Activated B cell treated with CpG ODN at 0.5 μM for 24 hours (primary cell): ENCODE measurements around the gene PGBD5. TPM values are rescaled to one million over a fixed set of nuclear protein-coding genes. Genes with fewer than 3 reads are reported as not detected.

ENCODE experiments used
- ATAC-seq: fragments of 200-7000 bp; cut with Tn5 transposase; one replicate; pipeline ENCODE4 v1.10.0; 2021; ENCODE audit warnings: low read depth, mild to moderate bottlenecking, moderate library complexity
- CTCF ChIA-PET: fragments of 350-600 bp; sonication (Branson Sonifier 250); formaldehyde crosslinking; loops from one replicate; lab custom pipeline; 2021; ENCODE audit warnings: antibody characterized with exemption; lab: Charles Lee
- POLR2A ChIA-PET: fragments of 350-600 bp; sonication (Branson Sonifier 250); formaldehyde crosslinking; loops from one replicate; lab custom pipeline; 2021; ENCODE audit warnings: antibody characterized with exemption; lab: Charles Lee
- DNase-seq: peaks from one replicate; pipeline ENCODE4 v3.0.0; 2022
- H3K27ac Mint-ChIP-seq: one replicate; pipeline ENCODE4 v1.8.0; 2020; ENCODE audit warnings: mixed read lengths
- H3K27me3 Mint-ChIP-seq: one replicate; pipeline ENCODE4 v1.8.0; 2021; ENCODE audit warnings: mixed read lengths
- H3K36me3 Mint-ChIP-seq: one replicate; pipeline ENCODE4 v1.8.0; 2021; ENCODE audit warnings: low read depth, mixed read lengths
- H3K4me1 Mint-ChIP-seq: one replicate; pipeline ENCODE4 v1.8.0; 2021; ENCODE audit warnings: mixed read lengths
- H3K4me3 Mint-ChIP-seq: one replicate; pipeline ENCODE4 v1.8.0; 2020; ENCODE audit warnings: mild to moderate bottlenecking, mixed read lengths
- H3K9me3 Mint-ChIP-seq: one replicate; pipeline ENCODE4 v1.8.0; 2020; ENCODE audit warnings: mixed read lengths
- intact Hi-C: fragments of 100-400 bp; cut with micrococcal nuclease; formaldehyde crosslinking; loops from one replicate; pipeline ENCODE4 v1.15.1; 2024
- total RNA-seq: library from RNA; stranded (reverse); gene quantifications from 2 replicates; pipeline ENCODE4 v1.2.3, GENCODE V29; 2022
- TF ChIP-seq, protein P1 (sequence below): fragments of 200-600 bp; IDR thresholded peaks from one replicate; pipeline ENCODE4 v1.8.0; 2022; ENCODE audit warnings: antibody characterized with exemption, mild to moderate bottlenecking

PGBD5 gene
- total RNA-seq, 1 donor from 2014 or later = not detected

DNA sequence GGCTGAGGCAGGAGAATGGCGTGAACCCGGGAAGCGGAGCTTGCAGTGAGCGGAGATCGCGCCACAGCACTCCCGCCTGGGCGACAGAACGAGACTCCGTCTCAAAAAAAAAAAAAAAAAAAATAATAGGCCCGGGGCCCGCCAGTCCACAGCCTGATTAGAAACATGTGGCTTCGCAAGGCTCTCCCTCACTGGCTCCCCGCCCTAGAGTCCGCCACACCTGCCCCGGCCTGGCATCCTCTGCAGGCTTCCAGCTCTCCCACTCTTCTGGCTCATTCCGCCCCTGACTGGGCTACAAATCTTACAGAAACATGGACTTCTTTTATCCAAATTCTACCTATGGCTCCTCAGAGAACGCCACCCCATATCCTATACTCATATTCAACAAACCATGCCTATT, 32.4 kb downstream of the PGBD5 start:
- H3K4me1 Mint-ChIP-seq = no peaks in the 10 kb centered on the region
- ChIA-PET POLR2A (no interaction called here), CTCF (no interaction called here)
- TF ChIP-seq, protein P1, sequence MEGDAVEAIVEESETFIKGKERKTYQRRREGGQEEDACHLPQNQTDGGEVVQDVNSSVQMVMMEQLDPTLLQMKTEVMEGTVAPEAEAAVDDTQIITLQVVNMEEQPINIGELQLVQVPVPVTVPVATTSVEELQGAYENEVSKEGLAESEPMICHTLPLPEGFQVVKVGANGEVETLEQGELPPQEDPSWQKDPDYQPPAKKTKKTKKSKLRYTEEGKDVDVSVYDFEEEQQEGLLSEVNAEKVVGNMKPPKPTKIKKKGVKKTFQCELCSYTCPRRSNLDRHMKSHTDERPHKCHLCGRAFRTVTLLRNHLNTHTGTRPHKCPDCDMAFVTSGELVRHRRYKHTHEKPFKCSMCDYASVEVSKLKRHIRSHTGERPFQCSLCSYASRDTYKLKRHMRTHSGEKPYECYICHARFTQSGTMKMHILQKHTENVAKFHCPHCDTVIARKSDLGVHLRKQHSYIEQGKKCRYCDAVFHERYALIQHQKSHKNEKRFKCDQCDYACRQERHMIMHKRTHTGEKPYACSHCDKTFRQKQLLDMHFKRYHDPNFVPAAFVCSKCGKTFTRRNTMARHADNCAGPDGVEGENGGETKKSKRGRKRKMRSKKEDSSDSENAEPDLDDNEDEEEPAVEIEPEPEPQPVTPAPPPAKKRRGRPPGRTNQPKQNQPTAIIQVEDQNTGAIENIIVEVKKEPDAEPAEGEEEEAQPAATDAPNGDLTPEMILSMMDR = no peak
- no peak overlapping the region for H3K27ac Mint-ChIP-seq
- ATAC-seq (no peak), DNase-seq (no peak)
- H3K9me3 Mint-ChIP-seq = peaks cover 3% of the 10 kb centered on the region
- H3K36me3 Mint-ChIP-seq = no peaks in the 10 kb centered on the region
- H3K27me3 Mint-ChIP-seq = peaks cover 22% of the 10 kb centered on the region
- no peak overlapping the region for H3K4me3 Mint-ChIP-seq
- intact Hi-C loops = no loop called here

DNA sequence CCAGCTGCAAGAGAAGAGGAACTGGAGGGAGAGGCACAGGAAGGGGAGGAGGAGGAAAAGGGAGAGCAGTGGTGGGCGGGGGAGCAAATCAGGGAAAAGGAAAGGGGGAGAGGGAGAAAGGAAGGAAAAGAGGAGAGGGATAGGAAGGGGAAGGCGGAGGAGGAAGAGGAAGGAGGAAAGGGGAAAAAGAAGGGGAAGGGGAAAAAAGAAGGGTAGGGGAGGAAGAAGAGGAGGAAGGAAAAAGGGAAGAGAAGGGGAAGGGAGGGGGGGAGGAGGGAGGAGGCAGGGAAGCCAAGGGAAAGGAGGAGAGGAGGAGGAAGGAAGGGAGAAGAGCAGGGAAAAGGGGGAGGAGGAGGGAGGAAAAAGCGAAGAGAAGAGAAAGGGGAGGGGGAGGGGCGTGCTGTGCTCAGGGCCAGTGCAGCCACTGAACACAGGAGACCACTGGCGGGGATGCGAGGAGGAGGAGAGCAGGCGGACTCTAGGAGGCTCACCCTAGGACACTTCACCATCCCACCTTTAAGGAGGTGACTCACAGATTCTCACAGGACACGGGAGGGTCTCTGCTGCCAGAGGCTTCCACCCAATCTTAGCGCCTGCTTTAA, 33.1 kb downstream of the PGBD5 start:
- Mint-ChIP-seq H3K36me3 (no peaks in the 10 kb centered on the region), H3K4me3 (no peak overlapping the region), H3K4me1 (no peaks in the 10 kb centered on the region), H3K27me3 (peaks cover 22% of the 10 kb centered on the region), H3K9me3 (peaks cover 3% of the 10 kb centered on the region), H3K27ac (no peak overlapping the region)
- intact Hi-C loops = no loop called here
- TF ChIP-seq, protein P1 = no peak
- POLR2A ChIA-PET = no interaction called here
- CTCF ChIA-PET = no interaction called here
- no peak for ATAC-seq
- DNase-seq = no peak

DNA sequence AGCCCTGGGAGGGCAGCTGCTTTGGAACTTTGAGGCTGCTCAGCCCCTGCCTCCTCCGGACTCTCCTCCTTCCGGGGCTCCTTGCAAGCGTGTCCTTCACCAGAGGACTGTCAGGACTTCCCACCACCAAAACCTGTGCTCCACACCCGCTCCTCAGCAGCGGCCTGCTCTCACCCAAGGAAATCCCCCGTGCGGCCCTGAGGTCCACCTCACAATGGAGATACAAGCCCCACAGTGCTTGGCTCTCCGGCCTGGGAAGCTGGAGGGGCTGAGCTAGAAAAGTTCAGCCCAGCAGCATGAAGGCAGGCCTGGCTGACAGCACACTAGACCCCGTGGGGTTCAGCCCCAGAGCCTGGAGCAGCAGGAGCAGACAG, 33.6 kb downstream of the PGBD5 start:
- POLR2A ChIA-PET = no interaction called here
- CTCF ChIA-PET = no interaction called here

DNA sequence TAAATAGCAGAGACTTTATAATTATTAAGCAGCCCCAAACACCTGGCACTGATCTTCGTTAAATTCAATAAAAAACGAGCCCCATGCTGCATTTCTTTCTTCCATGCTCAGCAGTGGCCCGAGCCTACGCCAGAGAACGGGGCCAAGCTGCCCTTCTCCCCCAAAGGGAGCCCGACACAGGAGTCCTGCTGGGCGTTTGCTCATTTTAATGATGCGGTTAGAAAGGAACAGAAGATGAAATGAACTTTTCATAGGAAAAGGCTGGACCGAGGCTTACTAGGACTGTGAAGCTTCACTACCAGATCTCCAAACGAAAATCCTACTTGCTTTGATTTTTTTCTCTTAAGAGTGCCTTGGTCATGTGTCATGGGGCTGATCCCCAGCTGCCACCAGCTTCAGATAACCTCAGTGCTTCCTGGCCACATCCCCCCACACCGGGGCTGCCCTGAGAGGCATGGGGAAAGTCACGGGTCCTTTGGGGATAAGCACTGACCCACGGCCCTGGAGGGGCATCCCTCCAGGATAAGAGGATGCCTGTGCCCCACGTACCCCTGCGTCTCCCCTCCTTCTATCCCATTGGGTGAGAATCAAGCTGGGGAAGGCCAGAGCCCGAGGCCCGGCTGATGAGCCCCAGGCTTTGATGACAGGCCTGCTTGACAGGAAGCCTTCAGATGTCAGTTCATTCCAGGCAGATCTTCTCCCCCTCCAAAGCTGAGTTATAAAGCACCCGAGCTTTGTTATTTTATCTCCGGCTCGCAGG, 34.2 kb downstream of the PGBD5 start:
- intact Hi-C loops = no loop called here
- TF ChIP-seq, protein P1 = no peak
- POLR2A ChIA-PET = no interaction called here
- Mint-ChIP-seq H3K27me3 (peaks cover 22% of the 10 kb centered on the region), H3K36me3 (no peaks in the 10 kb centered on the region), H3K9me3 (peaks cover 3% of the 10 kb centered on the region), H3K4me1 (no peaks in the 10 kb centered on the region), H3K4me3 (no peak overlapping the region), H3K27ac (no peak overlapping the region)
- DNase-seq (no peak), ATAC-seq (no peak)
- CTCF ChIA-PET = no interaction called here

More for the DNA sequence above, 33.6 kb downstream of the PGBD5 start:
- TF ChIP-seq, protein P1 = no peak
- Mint-ChIP-seq H3K4me3 (no peak overlapping the region), H3K27me3 (peaks cover 22% of the 10 kb centered on the region), H3K36me3 (no peaks in the 10 kb centered on the region), H3K27ac (no peak overlapping the region), H3K9me3 (peaks cover 3% of the 10 kb centered on the region), H3K4me1 (no peaks in the 10 kb centered on the region)
- intact Hi-C loops = no loop called here
- DNase-seq (no peak), ATAC-seq (no peak)

DNA sequence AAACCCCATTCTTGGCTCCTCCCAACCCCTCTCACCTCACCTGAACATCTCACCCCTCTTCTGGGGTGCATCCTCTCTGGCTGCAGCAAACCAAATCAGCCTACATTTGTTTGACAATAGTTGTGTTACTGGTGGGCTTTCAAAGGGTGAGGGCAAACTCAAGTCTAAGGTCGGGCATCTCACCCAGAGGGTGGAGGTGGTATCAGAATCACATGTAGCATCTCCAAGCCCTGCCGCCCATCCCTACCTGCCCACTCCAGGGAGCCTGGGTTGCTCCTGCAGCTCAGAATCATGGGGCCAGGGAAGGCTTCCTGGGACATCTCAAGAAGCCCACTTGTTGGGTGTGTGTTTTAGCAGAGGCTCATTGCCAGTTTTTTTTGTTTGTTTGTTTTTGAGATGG, 35.8 kb downstream of the PGBD5 start:
- Mint-ChIP-seq H3K36me3 (no peaks in the 10 kb centered on the region), H3K27ac (no peak overlapping the region), H3K4me1 (no peaks in the 10 kb centered on the region), H3K4me3 (no peak overlapping the region), H3K27me3 (peaks cover 22% of the 10 kb centered on the region), H3K9me3 (peaks cover 3% of the 10 kb centered on the region)
- CTCF ChIA-PET = no interaction called here
- ATAC-seq = no peak
- TF ChIP-seq, protein P1 = no peak
- intact Hi-C loops = no loop called here
- POLR2A ChIA-PET = no interaction called here
- no peak for DNase-seq
